ENCODE results near the gene INPP4B.

The INPP4B gene

GRCh38 chr4:142473218-142473959, 372.7 kb downstream of the INPP4B start:
- DNase-seq (ENCODE audit: low read depth in 3 of 3), result no peak

- DNase-seq (ENCODE audit: low read depth in 3 of 3), result no peak
Measured at GRCh38 chr4:142467088-142467487, 379.0 kb downstream of the INPP4B start.

- DNase-seq (ENCODE audit: low read depth in 3 of 3), result no peak
Measured at GRCh38 chr4:142465526-142465925, 380.6 kb downstream of the INPP4B start.

GRCh38 chr4:142463206-142463605, 382.9 kb downstream of the INPP4B start:
- DNase-seq (ENCODE audit: low read depth in 3 of 3), result no peak

- DNase-seq (ENCODE audit: low read depth in 3 of 3), result no peak
Measured at GRCh38 chr4:142452161-142452855, 393.8 kb downstream of the INPP4B start.

- DNase-seq (ENCODE audit: low read depth in 3 of 3), result no peak
Measured at GRCh38 chr4:142449771-142450373, 396.2 kb downstream of the INPP4B start.

GRCh38 chr4:142447009-142447408, 399.1 kb downstream of the INPP4B start:
- DNase-seq (ENCODE audit: low read depth in 3 of 3), result no peak

GRCh38 chr4:142443469-142443868, 402.6 kb downstream of the INPP4B start:
- no peak for DNase-seq (ENCODE audit: low read depth in 3 of 3)

GRCh38 chr4:142440093-142440492, 406.0 kb downstream of the INPP4B start:
- DNase-seq (ENCODE audit: low read depth in 3 of 3), result no peak

GRCh38 chr4:142435599-142436235, 410.4 kb downstream of the INPP4B start:
- DNase-seq (ENCODE audit: low read depth in 3 of 3), result no peak

GRCh38 chr4:142434519-142435224, 411.4 kb downstream of the INPP4B start:
- no peak for DNase-seq (ENCODE audit: low read depth in 3 of 3)

- no peak for DNase-seq (ENCODE audit: low read depth in 3 of 3)
Measured at GRCh38 chr4:142428715-142429114, 417.4 kb downstream of the INPP4B start.

GRCh38 chr4:142427456-142427855, 418.6 kb downstream of the INPP4B start:
- DNase-seq (ENCODE audit: low read depth in 3 of 3), result no peak

- DNase-seq (ENCODE audit: low read depth in 3 of 3), result no peak
Measured at GRCh38 chr4:142423861-142424260, 422.2 kb downstream of the INPP4B start.

- no peak for DNase-seq (ENCODE audit: low read depth in 3 of 3)
Measured at GRCh38 chr4:142420311-142421095, 425.6 kb downstream of the INPP4B start.

- no peak for DNase-seq (ENCODE audit: low read depth in 3 of 3)
Measured at GRCh38 chr4:142419712-142420111, 426.4 kb downstream of the INPP4B start.

- no peak for DNase-seq (ENCODE audit: low read depth in 3 of 3)
Measured at GRCh38 chr4:142418697-142419096, 427.4 kb downstream of the INPP4B start.

GRCh38 chr4:142416711-142417275, 429.3 kb downstream of the INPP4B start:
- DNase-seq (ENCODE audit: low read depth in 3 of 3), result no peak

GRCh38 chr4:142416121-142416520, 430.0 kb downstream of the INPP4B start:
- no peak for DNase-seq (ENCODE audit: low read depth in 3 of 3)

GRCh38 chr4:142414366-142414990, 431.6 kb downstream of the INPP4B start:
- no peak for DNase-seq (ENCODE audit: low read depth in 3 of 3)

Measured in stimulated activated CD4-positive, alpha-beta T cell treated with anti-CD3 and anti-CD28 coated beads, TNF-alpha, amount 100 ng/mL, for 48 hours (primary cell).